HCT116 (cell line): ENCODE measurements around the gene FRA10AC1.

Source experiments
- CTCF ChIP-seq, 3 experiments: fragments of 200-600 bp in 1 of 3; sonication (generic) in 1 of 3; IDR thresholded peaks in 2 of 3; conservative IDR thresholded peaks in 1 of 3; 2 replicates each; pipeline ENCODE4 v1.5.1; 2012 to 2017; ENCODE audit warnings: low read depth in 2 of 3, low read length in 2 of 3, antibody characterized with exemption in 1 of 3, borderline replicate concordance in 1 of 3, control low read depth in 1 of 3, mild to moderate bottlenecking in 1 of 3, mixed read lengths in 1 of 3, mixed run types in 1 of 3, moderate library complexity in 1 of 3; ENCODE audit not compliant: insufficient read depth in 1 of 3
- EZH2 ChIP-seq: fragments of 200-600 bp; sonication (generic); IDR thresholded peaks from 2 replicates; pipeline ENCODE4 v1.6.1; 2017; ENCODE audit warnings: antibody characterized with exemption, mixed run types
- ZNF274 ChIP-seq: fragments of 200-500 bp; sonication (Bioruptor generic); IDR thresholded peaks from 2 replicates; pipeline ENCODE4 v1.6.1; 2014; ENCODE audit warnings: mild to moderate bottlenecking, low read depth, low read length, inconsistent platforms

- TF ChIP-seq CTCF (IDR thresholded peaks at IDR 0.05 in 2 of 3, conservative IDR thresholded peaks at IDR 0.05 in 1 of 3; ENCODE audit: borderline replicate concordance in 1 of 3, insufficient read depth in 1 of 3, low read depth in 2 of 3, low read length in 2 of 3) (no peak), ZNF274 (no peak), EZH2 (no peak)
These were observed 5.2 kb upstream of the FRA10AC1 start for GRCh38 chr10:93707623-93708022.
